ENCODE results near the gene SRCAP. TPM values are rescaled to one million over a fixed set of nuclear protein-coding genes. Genes with fewer than 3 reads are reported as not detected.
"Not testable (repeated sequence)": the region's sequence is repeated elsewhere in the genome, so short reads cannot be mapped to it uniquely, and the experiment has no call there.

SRCAP gene
- polyA plus RNA-seq, 3 donors from 2014 or later: 1.9 to 38.9 (median 2.8) TPM

GRCh38 chr16:30696646-30697045 lies 2.3 kb upstream of the SRCAP start:
- peaks cover 31 to 38% of the 10 kb centered on the region in 2 donors for H3K4me1 Mint-ChIP-seq
- H3K27ac Mint-ChIP-seq, H3K9me3 Mint-ChIP-seq, H3K4me3 Mint-ChIP-seq, DNase-seq, H3K36me3 Mint-ChIP-seq: not testable (repeated sequence)
- H3K27me3 Mint-ChIP-seq (ENCODE audit: low read depth in 3 of 3): peaks cover 16 to 20% (median 18%) of the 10 kb centered on the region in 3 donors

- no peak for DNase-seq
- Mint-ChIP-seq H3K9me3 (no peaks in the 10 kb centered on the region), H3K4me1 (peaks cover 31 to 38% of the 10 kb centered on the region in 2 donors), H3K27me3 (ENCODE audit: low read depth in 3 of 3) (peaks cover 16 to 20% (median 18%) of the 10 kb centered on the region in 3 donors), H3K36me3 (peaks cover 0 to 4% (median 3%) of the 10 kb centered on the region in 3 donors), H3K4me3 (peak overlapping the region; percentile 97 to 99 (median 98)), H3K27ac (peak overlapping the region; percentile 97 to 100 (median 100))
Measured at GRCh38 chr16:30697264-30698138, 1.5 kb upstream of the SRCAP start.

GRCh38 chr16:30698139-30698815 lies 694 bp upstream of the SRCAP start:
- H3K27me3 Mint-ChIP-seq (ENCODE audit: low read depth in 3 of 3): peaks cover 16 to 20% (median 18%) of the 10 kb centered on the region in 3 donors
- H3K27ac Mint-ChIP-seq: peak overlapping the region; percentile 97 to 100 (median 100)
- H3K36me3 Mint-ChIP-seq: peaks cover 3 to 8% (median 3%) of the 10 kb centered on the region in 3 donors
- H3K4me1 Mint-ChIP-seq: peaks cover 32 to 38% of the 10 kb centered on the region in 2 donors
- H3K4me3 Mint-ChIP-seq: peak overlapping the region; percentile 97 to 99 (median 98)
- DNase-seq: peak; percentile 99
- no peaks in the 10 kb centered on the region for H3K9me3 Mint-ChIP-seq

- H3K36me3 Mint-ChIP-seq: peaks cover 8 to 17% (median 8%) of the 10 kb centered on the region in 3 donors
- H3K27ac Mint-ChIP-seq: peak overlapping the region; percentile 97 to 100 (median 98)
- peaks cover 28 to 32% of the 10 kb centered on the region in 2 donors for H3K4me1 Mint-ChIP-seq
- no peak for DNase-seq
- peaks cover 16 to 20% (median 18%) of the 10 kb centered on the region in 3 donors for H3K27me3 Mint-ChIP-seq (ENCODE audit: low read depth in 3 of 3)
- H3K9me3 Mint-ChIP-seq: no peaks in the 10 kb centered on the region
- peak overlapping the region; percentile 98 to 99 (median 98) for H3K4me3 Mint-ChIP-seq
Measured at GRCh38 chr16:30699615-30700099, 686 bp downstream of the SRCAP start.

GRCh38 chr16:30700491-30700890 lies 1.5 kb downstream of the SRCAP start:
- H3K9me3 Mint-ChIP-seq: no peaks in the 10 kb centered on the region
- no peak for DNase-seq
- peaks cover 26 to 32% of the 10 kb centered on the region in 2 donors for H3K4me1 Mint-ChIP-seq
- H3K27ac Mint-ChIP-seq: peak overlapping the region in 4 of 6 donors; percentile 49 to 100 (median 98)
- peaks cover 8 to 21% (median 8%) of the 10 kb centered on the region in 3 donors for H3K36me3 Mint-ChIP-seq
- peak overlapping the region in 1 of 5 donors; percentile 98 for H3K4me3 Mint-ChIP-seq
- peaks cover 16 to 18% (median 18%) of the 10 kb centered on the region in 3 donors for H3K27me3 Mint-ChIP-seq (ENCODE audit: low read depth in 3 of 3)

GRCh38 chr16:30700971-30701370 lies 2.0 kb downstream of the SRCAP start:
- Mint-ChIP-seq H3K27ac (peak overlapping the region in 2 of 6 donors; percentile 8 to 49), H3K9me3 (no peaks in the 10 kb centered on the region), H3K4me3 (peak overlapping the region in 2 of 5 donors; percentile 21 to 33), H3K27me3 (ENCODE audit: low read depth in 3 of 3) (peaks cover 16 to 20% (median 18%) of the 10 kb centered on the region in 3 donors), H3K4me1 (peaks cover 26 to 32% of the 10 kb centered on the region in 2 donors), H3K36me3 (peaks cover 8 to 23% (median 8%) of the 10 kb centered on the region in 3 donors)
- no peak for DNase-seq

- not testable (repeated sequence) for H3K27ac Mint-ChIP-seq
Measured at GRCh38 chr16:30703071-30703470, 4.1 kb downstream of the SRCAP start.

GRCh38 chr16:30703971-30704370 lies 5.0 kb downstream of the SRCAP start:
- Mint-ChIP-seq H3K27me3 (ENCODE audit: low read depth in 3 of 3) (peaks cover 7 to 13% (median 12%) of the 10 kb centered on the region in 3 donors), H3K4me1 (peaks cover 18 to 19% of the 10 kb centered on the region in 2 donors), H3K36me3 (peaks cover 22 to 40% (median 23%) of the 10 kb centered on the region in 3 donors), H3K4me3 (no peak overlapping the region), H3K27ac (no peak overlapping the region), H3K9me3 (peaks cover 0 to 2% (median 0%) of the 10 kb centered on the region in 6 donors)
- no peak for DNase-seq

More at GRCh38 chr16:30703071-30703470, 4.1 kb downstream of the SRCAP start:
- not testable (repeated sequence) for DNase-seq, H3K4me3 Mint-ChIP-seq, H3K9me3 Mint-ChIP-seq
- H3K4me1 Mint-ChIP-seq: peaks cover 19 to 20% of the 10 kb centered on the region in 2 donors
- H3K36me3 Mint-ChIP-seq: peaks cover 22 to 40% (median 23%) of the 10 kb centered on the region in 3 donors
- peaks cover 13 to 18% (median 18%) of the 10 kb centered on the region in 3 donors for H3K27me3 Mint-ChIP-seq (ENCODE audit: low read depth in 3 of 3)

- Mint-ChIP-seq H3K36me3 (peaks cover 38 to 55% (median 39%) of the 10 kb centered on the region in 3 donors), H3K27ac (no peak overlapping the region), H3K4me1 (peaks cover under 1 to 2% of the 10 kb centered on the region in 2 donors), H3K9me3 (peaks cover 0 to 2% (median 0%) of the 10 kb centered on the region in 6 donors), H3K27me3 (ENCODE audit: low read depth in 3 of 3) (peaks cover 2 to 4% (median 3%) of the 10 kb centered on the region in 3 donors), H3K4me3 (no peak overlapping the region)
- no peak for DNase-seq
Measured at GRCh38 chr16:30706046-30706445, 7.1 kb downstream of the SRCAP start.

GRCh38 chr16:30710971-30711370 lies 12.0 kb downstream of the SRCAP start:
- Mint-ChIP-seq H3K36me3 (peaks cover 60 to 75% (median 69%) of the 10 kb centered on the region in 3 donors), H3K4me3 (no peak overlapping the region), H3K27me3 (ENCODE audit: low read depth in 3 of 3) (peaks cover 3 to 10% (median 10%) of the 10 kb centered on the region in 3 donors), H3K27ac (peak overlapping the region in 5 of 6 donors; percentile 42 to 80 (median 53)), H3K9me3 (peaks cover 0 to 3% (median 0%) of the 10 kb centered on the region in 6 donors), H3K4me1 (peaks cover 15% of the 10 kb centered on the region in 2 donors)
- no peak for DNase-seq

- Mint-ChIP-seq H3K27ac (peak overlapping the region; percentile 2 to 86 (median 65)), H3K27me3 (ENCODE audit: low read depth in 3 of 3) (peaks cover 2 to 10% (median 10%) of the 10 kb centered on the region in 3 donors), H3K4me1 (peaks cover 22 to 23% of the 10 kb centered on the region in 2 donors), H3K9me3 (peaks cover 0 to 3% (median 0%) of the 10 kb centered on the region in 6 donors), H3K36me3 (peaks cover 66 to 80% (median 73%) of the 10 kb centered on the region in 3 donors), H3K4me3 (no peak overlapping the region)
- DNase-seq: no peak
Measured at GRCh38 chr16:30711712-30712111, 12.7 kb downstream of the SRCAP start.

- H3K27me3 Mint-ChIP-seq (ENCODE audit: low read depth in 3 of 3): peaks cover 2 to 8% (median 7%) of the 10 kb centered on the region in 3 donors
- peak; percentile 64 to 74 (median 69) for DNase-seq
- H3K4me3 Mint-ChIP-seq: peak overlapping the region; percentile 61 to 86 (median 79)
- H3K9me3 Mint-ChIP-seq: peaks cover 0 to 1% (median 0%) of the 10 kb centered on the region in 6 donors
- H3K36me3 Mint-ChIP-seq: peaks cover 51 to 67% (median 51%) of the 10 kb centered on the region in 3 donors
- peak overlapping the region; percentile 97 to 100 (median 98) for H3K27ac Mint-ChIP-seq
- H3K4me1 Mint-ChIP-seq: peaks cover 27 to 29% of the 10 kb centered on the region in 2 donors
Measured at GRCh38 chr16:30715750-30716445, 16.9 kb downstream of the SRCAP start.
